ENCODE data around the gene STRIP1.

Gene STRIP1, protein sequence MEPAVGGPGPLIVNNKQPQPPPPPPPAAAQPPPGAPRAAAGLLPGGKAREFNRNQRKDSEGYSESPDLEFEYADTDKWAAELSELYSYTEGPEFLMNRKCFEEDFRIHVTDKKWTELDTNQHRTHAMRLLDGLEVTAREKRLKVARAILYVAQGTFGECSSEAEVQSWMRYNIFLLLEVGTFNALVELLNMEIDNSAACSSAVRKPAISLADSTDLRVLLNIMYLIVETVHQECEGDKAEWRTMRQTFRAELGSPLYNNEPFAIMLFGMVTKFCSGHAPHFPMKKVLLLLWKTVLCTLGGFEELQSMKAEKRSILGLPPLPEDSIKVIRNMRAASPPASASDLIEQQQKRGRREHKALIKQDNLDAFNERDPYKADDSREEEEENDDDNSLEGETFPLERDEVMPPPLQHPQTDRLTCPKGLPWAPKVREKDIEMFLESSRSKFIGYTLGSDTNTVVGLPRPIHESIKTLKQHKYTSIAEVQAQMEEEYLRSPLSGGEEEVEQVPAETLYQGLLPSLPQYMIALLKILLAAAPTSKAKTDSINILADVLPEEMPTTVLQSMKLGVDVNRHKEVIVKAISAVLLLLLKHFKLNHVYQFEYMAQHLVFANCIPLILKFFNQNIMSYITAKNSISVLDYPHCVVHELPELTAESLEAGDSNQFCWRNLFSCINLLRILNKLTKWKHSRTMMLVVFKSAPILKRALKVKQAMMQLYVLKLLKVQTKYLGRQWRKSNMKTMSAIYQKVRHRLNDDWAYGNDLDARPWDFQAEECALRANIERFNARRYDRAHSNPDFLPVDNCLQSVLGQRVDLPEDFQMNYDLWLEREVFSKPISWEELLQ

DNA sequence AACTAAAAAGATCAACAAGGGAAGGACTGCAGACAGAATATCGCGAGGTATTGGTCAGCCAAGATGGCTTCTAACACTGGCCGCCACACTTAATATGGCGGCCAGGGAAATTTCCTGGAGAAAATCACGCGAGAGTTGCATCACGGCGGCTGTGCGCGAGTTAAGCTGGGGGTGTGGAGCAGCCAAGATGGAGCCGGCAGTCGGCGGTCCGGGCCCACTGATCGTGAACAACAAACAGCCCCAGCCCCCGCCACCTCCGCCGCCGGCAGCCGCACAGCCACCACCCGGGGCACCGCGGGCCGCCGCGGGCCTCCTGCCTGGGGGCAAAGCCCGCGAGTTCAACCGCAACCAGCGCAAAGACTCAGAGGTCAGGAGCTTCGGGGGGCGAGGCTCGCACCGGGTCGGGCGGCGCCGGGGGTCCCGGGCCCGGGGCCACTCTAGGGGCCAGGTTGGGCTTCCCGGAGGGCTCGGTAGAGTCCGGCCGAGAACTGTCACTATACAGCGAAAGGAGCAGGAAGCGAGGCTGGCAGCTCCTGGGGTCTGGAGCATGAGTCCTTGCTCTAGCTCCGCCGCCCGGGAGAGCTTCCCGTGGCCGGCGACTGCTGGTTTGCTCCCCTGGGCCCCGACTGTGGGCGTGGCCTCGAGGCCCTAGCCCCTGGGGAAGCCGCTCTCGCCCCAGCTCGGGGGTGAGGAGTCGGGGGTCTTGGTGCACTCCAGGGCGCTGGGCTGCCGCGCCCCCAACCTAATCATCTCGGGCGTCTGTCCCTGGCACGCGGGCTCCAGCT lies at the start of gene STRIP1:
STRIP1 (plus strand) TSS at position 174 of the 785 bp plus-strand sequence; CDS start at position 188, 14 bp downstream.
- peak; percentile 94 for DNase-seq (ENCODE audit: low spot score)

DNA sequence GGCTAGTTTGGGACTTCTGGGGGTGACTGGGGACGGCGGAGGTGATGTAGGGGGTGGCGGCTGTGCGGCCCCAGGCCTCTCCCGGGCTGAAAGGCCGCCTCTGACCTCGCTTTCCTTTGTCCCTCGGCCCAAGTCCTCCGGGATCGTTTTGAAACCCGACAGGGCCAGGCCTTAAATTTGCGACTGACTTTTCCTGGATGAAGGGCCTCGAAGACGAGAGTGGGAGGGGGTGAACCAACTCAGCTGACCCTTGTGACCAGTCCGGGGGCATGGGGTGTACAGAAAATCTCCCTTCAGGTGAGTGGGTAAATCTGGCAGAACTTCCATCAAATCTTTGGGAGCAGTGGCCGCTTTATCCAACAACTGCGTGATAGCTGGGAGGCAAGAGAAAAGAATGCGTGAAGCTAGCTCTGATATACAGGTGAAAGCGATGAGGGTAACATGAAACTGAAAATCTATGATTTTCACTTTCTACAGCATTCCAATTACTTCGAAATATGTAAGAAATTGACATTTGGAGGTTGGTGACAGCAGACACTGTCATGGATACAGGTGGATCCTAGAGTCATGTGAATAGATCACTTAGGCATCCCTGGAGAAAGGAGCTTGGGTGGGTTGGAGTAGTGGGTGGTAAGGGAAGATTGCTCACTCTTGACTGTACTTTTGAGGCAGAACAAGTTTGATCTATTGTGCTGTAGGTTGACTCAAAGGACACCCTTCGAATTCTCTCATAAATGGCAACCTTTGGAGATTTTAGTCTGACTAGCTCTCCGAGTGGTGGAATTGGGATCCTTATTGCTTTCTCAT lies 49.0 kb upstream of the STRIP1 start:
- DNase-seq (ENCODE audit: low spot score) = peak; percentile 61

DNA sequence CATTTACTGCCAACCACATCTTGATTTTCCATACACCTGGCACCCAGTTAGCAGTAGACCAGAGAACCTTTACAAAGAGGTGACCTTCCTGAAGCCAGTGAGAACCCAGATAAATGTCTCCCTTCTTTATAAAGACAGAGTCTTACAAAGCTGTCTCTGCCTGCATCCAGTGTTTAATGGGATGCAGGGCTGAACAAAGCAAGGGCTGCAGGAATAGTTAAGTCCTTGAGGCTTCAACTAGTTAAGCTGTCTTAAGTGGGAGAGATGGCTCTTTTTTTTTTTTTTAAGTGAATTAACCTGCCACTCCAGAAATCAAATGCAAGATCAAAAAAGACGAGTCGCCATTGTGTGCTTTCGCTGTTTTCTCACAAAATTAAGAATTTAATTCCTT lies 48.4 kb upstream of the STRIP1 start:
- no peak for DNase-seq (ENCODE audit: low spot score)

DNA sequence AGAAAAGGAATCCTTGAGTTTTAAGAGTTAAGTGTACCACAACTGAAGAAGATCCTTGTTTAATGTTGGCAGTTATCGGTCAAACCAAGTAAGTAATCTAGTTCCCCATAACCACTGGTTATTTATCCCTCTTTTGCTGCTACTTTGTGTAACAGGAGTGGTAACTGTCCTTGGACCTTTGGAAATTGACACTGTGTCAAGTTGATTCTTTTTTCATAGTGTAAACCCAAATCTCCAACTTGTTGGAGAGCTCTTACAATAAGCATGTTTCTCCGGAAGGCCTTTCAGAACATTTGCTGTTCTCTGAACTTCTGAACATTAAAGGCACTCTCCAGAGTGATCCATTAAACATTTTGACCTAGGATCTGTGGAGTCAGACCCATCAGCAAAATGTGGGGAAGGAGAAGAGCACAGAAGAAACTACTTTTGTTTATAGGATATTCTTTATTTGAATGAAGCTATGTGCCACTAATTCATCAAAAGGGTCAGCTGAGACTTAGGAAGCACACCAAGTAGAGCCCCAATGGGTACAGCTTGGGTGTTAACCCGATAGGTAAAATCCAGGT lies 46.0 kb upstream of the STRIP1 start:
- DNase-seq (ENCODE audit: low spot score) = no peak

DNA sequence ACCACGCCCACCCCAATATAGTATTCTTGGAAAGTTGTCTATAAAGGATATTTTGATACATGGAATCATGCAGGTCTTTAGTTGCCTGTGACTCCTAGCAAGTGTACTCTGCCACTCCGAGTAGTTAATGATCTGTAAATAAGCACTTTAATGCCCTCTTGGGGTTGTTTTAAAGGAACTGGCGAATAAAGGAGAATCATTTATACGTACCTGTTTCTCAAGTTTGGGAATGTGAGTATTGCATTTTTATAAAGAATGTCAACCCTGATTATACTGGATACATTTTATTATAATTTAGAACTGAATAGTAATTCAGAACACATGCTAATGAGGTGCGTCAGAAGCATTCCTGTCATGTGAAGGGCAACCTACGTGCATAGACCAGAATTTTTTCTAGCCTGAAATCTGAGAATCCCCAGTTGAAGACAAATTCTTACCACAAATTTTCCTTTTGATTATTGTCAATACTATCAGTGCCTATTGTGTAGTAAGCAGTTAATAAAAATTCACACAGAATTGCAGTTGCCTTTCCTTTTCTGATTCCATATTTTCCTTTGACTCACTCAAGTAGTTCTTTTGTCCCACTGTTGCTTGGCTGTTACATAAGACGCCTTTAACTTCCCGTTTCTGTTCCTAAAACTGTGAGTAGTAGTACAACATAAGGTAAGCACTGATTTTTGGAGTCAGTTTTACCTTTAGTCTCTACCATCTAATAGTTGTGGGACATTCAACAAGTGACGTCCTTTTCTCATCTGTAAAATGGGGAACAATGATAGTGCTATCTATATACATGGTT lies 44.7 kb upstream of the STRIP1 start:
- peak; percentile 34 for DNase-seq (ENCODE audit: low spot score)

DNA sequence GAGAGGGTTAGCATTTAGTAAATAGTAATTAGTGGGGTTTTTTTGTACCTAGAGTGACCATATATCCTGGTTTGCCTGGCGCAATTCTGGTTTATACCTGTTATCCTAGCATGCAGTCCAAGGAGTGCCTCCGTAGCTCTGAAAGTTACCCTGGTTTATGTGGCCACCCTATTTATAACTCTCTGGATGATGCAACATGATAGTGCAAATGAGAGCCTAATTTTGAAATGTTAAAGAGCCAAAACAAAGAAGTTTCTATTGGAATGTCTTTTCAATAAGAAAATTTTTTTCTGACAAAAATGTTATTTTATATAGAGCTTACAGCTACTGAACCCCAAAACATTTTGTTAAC lies 44.1 kb upstream of the STRIP1 start:
- no peak for DNase-seq (ENCODE audit: low spot score)

DNA sequence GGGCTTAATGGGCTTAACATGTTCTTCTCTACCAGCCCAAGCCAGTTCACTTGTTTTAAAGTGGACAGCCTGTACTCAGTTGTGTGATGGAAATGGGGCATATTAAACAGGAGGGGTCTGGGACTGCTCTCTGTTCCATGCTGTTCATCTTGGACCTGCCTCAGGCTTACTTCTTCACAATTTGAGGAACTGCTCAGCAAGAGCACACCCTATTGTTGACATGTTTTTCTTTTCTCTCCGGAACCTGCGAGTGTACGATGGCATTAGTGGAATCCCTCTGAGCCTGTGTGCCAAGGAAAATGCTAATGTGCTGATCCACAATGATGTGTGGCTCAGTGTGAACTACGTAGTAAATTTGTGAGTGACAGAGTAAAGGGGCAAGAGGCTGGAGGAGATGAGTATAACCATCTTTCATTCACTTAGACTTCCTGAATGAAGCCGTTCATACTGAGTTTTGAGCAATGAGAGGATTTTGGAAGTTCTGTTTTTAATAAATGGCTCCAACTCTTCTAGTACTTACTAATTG lies 43.0 kb upstream of the STRIP1 start:
- no peak for DNase-seq (ENCODE audit: low spot score)

DNA sequence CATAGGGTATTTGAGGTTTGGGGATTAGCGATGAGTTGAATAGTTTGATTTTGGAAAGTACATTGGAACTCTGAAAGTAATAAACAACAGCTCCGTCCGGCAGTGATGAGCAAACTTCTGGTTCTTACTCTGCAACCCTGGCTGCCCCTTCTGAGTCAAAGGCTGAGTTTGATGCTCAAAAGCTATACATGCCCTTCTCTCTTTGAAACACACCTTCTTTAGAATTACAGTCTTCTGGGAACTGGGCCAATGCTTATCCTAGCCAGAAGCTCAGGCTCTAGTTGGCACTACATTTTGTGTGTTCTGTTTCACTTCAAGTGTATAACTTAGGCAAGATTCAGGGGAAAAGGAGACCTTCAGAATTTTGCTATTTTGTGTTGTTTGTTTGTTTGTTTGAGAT lies 40.5 kb upstream of the STRIP1 start:
- no peak for DNase-seq (ENCODE audit: low spot score)

DNA sequence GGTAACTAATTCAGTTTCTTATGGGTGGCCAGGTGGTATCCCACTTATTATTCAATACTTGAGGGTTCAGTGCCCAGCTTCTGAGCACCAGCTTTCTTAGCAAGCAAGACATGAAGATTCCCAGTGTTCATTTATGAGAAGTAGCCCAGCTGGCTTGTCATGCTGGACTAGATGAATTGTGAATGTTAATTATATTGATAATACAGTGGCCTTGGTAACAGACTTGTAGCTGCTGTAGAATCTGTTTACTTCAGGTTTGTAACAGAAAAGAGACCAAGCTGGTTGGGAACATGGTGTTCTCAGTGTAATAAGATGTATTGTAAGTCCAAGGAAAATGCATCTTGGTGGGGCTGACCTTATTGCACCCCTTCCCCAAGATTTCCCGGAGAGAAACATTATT lies 39.8 kb upstream of the STRIP1 start:
- peak; percentile 49 for DNase-seq (ENCODE audit: low spot score)

DNA sequence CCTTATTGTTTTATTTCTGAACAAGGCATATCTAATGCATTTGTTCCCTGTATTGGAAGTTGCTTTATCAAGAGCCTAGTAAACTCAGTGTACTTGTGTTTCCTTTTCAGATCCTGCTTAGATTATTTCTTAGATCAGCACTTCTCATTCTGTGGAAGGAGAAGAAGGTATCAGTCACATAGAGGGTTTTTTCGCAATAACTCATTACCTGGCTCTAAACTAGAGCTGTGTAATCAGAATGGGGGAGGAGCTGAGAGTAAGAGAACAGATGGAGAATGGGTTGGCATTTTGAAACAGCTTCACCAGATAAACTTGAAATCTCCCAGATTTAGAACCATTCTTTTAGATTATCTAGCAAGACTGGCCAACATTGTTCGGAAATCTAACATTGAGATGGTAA lies 38.9 kb upstream of the STRIP1 start:
- DNase-seq (ENCODE audit: low spot score) = no peak

DNA sequence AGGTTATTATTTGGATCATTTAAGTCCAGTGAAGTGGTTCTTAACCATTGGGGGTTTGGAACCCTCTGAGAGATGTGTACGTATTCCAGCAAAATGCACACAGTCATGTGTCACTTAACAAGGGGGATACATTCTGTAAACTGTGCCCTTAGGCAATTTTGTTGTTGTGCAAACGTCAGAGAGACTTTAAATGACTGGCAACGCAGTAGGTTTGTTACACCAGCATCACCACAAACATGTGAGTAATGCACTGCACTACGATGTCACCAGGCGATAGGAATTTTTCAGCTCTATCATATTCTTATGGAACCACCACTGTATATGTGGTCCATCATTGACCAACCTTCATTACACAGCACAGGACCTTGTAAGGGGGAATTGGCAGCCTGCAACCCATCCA lies 37.9 kb upstream of the STRIP1 start:
- no peak for DNase-seq (ENCODE audit: low spot score)

DNA sequence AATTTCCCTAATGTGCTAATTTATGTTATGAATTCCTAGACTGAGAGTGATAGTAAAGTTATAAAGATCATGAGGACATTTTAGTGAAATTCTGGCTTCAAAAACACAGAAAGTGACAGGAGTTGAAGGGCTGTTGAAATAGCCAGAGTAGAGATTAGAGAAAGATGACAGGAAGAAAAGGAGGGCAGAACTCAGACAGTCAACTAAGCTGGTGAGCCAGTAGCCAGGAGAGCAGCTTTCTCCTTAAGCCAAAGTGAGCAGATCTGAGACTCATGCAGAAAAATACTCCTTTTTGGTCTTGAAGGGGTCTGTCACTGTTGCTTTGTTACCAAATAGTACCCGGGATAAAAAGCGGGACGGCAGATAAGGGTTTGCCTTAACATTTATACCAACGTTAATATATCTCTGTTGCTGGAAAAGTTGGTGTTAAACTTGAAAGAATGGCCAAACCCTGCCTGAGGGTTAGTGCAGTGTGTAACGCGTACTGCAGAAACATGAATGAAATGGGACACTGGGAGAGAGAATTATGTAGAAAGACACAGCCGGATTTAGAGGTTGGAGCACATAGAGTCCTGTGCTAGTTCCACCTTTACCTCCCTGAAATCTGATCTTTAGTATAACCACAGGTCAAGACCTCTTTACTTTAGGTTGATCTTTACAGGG lies 37.1 kb upstream of the STRIP1 start:
- DNase-seq (ENCODE audit: low spot score) = no peak

DNA sequence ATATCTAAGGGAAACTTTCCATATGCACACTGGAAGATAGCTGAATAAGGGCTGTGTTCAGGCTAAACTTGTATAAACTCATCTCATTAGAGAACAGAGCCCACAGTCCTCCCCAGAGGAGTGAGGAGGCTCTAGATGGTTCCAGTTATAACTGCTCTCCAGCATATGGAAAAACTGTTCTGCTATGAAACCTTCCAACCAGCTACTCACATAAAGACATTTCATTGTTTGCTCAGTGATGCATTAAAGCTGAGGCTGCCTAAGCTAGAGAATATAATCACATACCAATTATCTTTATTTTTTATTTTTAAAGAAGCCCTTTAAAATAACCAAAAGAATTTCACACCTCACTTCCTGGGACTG lies 36.6 kb upstream of the STRIP1 start:
- DNase-seq (ENCODE audit: low spot score) = no peak

DNA sequence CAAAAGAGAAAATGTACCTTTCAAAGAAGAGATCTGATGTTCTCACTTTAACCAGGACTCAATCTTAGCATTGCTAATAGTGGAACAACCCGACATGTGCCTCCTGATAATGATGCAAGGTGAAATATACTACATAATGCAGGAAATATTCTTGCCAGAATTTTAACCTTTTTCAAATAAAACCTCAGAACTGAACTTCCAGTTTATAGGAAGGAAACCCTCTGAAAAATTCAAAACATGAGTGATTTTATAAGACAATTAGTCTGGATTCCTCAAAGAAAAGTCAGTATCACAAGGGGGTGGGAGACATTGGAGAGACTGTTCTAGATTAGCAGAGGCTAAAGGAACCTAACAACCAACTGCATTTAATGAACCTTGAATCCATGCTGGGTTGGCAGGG lies 31.7 kb upstream of the STRIP1 start:
- no peak for DNase-seq (ENCODE audit: low spot score)

DNA sequence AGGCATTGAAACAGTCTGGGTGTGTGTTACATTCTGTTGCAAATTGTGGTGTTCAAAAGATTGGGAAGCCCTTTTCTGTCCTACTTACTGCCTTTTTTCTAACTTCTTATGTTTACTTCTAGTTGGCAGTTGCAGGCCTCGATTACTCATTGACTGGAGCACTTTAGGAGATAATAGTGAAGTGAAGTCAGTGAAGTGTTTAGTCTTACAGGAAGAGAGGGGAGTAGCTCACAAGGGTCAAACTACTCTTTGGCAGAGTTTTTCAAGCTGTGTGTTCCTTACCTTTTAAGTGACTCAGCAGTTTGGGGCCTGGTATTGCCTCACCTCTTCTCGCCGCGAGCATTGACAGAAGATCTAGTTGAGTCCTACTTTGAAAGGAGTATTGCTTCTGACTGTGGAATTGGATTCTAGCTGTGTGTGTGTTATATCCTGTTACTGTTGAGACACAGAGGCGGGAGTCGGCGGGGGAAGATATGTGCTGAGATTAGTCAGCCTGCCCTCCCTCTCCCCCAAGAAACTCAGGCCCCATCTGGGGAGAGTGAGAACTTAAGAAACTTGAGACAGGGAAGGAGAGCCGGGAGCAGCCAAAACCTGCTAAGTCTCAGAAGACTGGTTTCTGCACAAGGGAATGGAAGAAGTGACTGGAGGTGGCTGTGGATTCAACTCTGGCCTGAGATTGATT lies 30.5 kb upstream of the STRIP1 start:
- DNase-seq (ENCODE audit: low spot score) = no peak

DNA sequence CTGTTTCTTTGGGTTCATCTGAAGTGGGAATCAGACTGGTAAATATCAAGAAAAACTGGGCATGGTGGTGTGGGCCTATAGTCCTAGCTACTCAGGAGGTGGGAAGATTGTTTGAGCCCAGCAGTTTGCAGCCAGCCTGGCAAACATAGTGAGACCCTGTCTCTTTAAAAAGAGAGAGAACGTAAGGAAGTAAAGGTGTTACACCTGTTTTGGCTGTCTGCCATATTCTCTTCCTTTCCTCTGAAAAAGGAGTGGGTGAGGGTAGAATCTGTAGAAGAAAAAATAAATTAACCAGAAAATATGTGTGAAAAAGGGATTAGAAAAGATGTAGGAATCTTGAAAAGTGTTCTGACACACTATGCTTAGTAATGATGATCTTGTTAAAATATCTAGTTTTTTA lies 29.8 kb upstream of the STRIP1 start:
- DNase-seq (ENCODE audit: low spot score) = no peak

DNA sequence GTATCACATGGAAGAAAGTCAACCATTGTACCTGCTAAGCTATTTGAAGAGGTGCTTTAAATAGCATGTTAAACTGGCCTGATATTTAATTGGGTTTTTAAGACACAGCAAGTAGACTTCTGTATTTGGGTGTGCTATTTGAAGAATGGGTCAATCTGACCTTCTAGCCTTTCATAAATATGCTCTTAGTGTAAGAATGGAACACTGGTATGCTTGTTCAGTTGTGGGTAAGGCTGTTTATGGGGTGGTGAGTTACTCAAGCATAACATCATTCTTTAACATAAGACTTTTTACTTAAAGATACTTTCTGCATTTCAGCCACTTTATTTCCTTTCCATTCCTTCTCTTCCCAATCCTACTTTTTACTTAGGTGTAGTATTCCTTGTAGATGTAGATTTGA lies 28.5 kb upstream of the STRIP1 start:
- DNase-seq (ENCODE audit: low spot score) = no peak

DNA sequence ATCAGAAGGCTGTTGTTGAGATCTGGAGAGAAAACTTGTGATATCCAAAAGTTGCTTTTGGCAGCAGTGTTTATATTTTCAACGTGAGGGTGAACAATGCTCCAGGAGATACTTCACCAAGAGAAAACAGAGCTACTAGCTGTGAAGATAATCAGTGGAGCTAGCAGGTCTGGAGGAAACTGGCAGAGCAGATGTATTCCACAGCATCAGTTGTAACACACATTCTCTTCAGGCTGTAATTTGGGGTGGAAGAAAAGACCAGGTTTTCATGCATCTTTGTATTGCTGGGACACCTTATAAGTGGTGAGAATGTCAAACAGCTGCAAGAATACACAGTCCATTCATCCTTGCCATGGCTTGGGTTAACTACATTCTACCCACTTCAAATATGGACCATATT lies 27.9 kb upstream of the STRIP1 start:
- DNase-seq (ENCODE audit: low spot score) = no peak

All from putamen (tissue), 1 donor.